ENCODE data around the gene SLC37A2. TPM values are rescaled to one million over a fixed set of nuclear protein-coding genes. Genes with fewer than 3 reads are reported as not detected.

Gene SLC37A2
- total RNA-seq, 1 experiment from 2014 or later, result 5.1 TPM

DNA sequence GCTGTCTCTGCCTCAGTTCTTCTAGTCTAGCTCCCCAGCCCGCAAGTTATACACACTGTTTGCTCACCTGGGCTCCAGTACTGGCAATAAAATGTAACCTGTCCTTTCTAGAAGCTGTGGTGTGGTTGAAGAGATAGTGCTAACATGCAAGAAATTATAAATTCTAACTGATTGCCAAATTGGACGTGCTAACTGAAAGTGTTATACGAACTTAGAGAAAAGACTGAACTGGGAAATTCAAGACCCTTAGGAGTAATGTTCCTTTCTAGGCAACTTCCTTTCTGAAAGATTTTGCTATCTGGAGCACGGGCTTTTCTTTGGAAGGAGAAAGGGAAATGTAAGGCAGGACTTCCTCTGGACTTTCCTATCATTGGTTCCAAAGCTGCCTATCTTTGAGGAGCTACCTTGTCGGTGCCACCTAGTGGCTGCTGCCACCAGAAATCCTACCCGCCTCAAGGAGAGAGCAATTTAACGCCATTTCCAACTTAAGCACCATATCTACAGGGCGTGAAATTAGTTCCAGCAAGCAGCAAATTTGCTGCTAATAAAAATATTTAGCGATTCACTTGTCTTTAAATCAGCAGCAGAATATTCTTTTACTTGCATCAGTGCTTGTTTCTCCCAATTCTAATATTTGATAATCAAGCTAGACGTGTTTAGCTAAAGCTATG, 61.0 kb downstream of the SLC37A2 start (continued):
- TF ChIP-seq, protein P1, sequence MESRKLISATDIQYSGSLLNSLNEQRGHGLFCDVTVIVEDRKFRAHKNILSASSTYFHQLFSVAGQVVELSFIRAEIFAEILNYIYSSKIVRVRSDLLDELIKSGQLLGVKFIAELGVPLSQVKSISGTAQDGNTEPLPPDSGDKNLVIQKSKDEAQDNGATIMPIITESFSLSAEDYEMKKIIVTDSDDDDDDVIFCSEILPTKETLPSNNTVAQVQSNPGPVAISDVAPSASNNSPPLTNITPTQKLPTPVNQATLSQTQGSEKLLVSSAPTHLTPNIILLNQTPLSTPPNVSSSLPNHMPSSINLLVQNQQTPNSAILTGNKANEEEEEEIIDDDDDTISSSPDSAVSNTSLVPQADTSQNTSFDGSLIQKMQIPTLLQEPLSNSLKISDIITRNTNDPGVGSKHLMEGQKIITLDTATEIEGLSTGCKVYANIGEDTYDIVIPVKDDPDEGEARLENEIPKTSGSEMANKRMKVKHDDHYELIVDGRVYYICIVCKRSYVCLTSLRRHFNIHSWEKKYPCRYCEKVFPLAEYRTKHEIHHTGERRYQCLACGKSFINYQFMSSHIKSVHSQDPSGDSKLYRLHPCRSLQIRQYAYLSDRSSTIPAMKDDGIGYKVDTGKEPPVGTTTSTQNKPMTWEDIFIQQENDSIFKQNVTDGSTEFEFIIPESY (IDR thresholded peaks at IDR 0.05; ENCODE audit: extremely low read depth, insufficient replicate concordance, low read length), result no peak
- TF ChIP-seq, protein P2, sequence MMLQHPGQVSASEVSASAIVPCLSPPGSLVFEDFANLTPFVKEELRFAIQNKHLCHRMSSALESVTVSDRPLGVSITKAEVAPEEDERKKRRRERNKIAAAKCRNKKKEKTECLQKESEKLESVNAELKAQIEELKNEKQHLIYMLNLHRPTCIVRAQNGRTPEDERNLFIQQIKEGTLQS (IDR thresholded peaks at IDR 0.05), result no peak

DNA sequence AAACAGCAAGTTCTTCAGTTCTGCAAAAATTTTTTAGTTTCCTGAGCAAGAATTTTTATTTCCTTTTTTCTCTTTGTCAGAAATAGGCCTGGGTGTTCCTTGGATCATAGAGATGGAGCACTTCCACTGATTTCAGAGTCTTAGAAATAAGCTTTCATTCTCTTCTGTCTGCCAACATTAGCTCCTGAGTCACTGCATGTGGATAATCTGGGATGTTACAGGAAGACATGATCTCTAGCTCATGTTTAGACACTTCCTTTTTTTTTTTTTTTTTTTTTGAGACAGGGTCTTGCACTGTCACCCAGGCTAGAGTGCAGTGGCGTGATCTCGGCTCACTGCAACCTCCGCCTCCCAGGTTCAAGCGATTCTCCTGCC, 61.5 kb downstream of the SLC37A2 start:
- Histone ChIP-seq H2AFZ (ENCODE audit: low read depth, low read length, poor library complexity, severe bottlenecking) (peak overlapping the region; percentile 88), H3K9me2 (ENCODE audit: insufficient read depth) (no peaks in the 10 kb centered on the region), H3K4me1 (ENCODE audit: control insufficient read depth in 1 of 2, insufficient read depth in 2 of 2, low read length in 2 of 2) (peaks cover 4 to 15% of the 10 kb centered on the region in 2 experiments; a peak in 3 of 4 replicates), H3K4me3 (replicated peaks in 1 of 2; ENCODE audit: low read depth in 1 of 2, low read length in 2 of 2) (no peak overlapping the region), H3K9me3 (ENCODE audit: control insufficient read depth in 1 of 2, insufficient read depth in 1 of 2, low read depth in 1 of 2, low read length in 2 of 2) (no peaks in the 10 kb centered on the region), H3K36me3 (ENCODE audit: control insufficient read depth in 1 of 2, insufficient read depth in 2 of 2, low read length in 2 of 2) (no peaks in the 10 kb centered on the region), H3K27me3 (ENCODE audit: insufficient read depth, low read length) (0 out of 2 replicates have a peak, but pooled peaks cover 4% of the 10 kb centered on the region), H3K27ac (ENCODE audit: low read depth, low read length) (no peak overlapping the region), H3K4me2 (ENCODE audit: low read length) (peak overlapping the region; percentile 73), H3K79me2 (ENCODE audit: insufficient read depth, low read length) (no peaks in the 10 kb centered on the region), H3K9ac (ENCODE audit: low read length) (no peak overlapping the region), H4K20me1 (ENCODE audit: insufficient read depth) (no peaks in the 10 kb centered on the region)
- DNase-seq (ENCODE audit: low read depth, low spot score) (no peak), ATAC-seq (no peak)
- ChIA-PET CTCF (interaction anchor here (0.7 to 2.9 kb wide), 22 partner anchors 10 to 755 kb away, joined by 3 to 26 read pairs (median 4); partner anchors contain the start of gene TMEM218), RAD21 (ENCODE audit: low non-redundant PET in 1 of 2, low total read pairs in 2 of 2, uncharacterized antibody in 2 of 2, unreplicated experiment in 2 of 2) (interaction anchor here (0.8 to 1.3 kb wide), 5 partner anchors 10 to 34 kb away, joined by 3 to 6 read pairs (median 3); partner anchors contain the start of gene TMEM218 (in 1 of the 2)), POLR2A (interaction anchor here (0.6 to 2.1 kb wide), 12 partner anchors 8 to 1159 kb away, joined by 3 to 21 read pairs (median 6); partner anchors contain the start of genes CCDC15 and TMEM218)
- intact Hi-C loops (cut with micrococcal nuclease), result no loop called here
- TF ChIP-seq ZNF274 (IDR thresholded peaks at IDR 0.05; ENCODE audit: low read depth, low read length) (no peak), POLR2A (IDR thresholded peaks at IDR 0.05; ENCODE audit: borderline replicate concordance, extremely low read depth, insufficient read depth, insufficient read length) (no peak), YY1 (IDR thresholded peaks at IDR 0.05; ENCODE audit: extremely low read depth, insufficient replicate concordance, low read depth, low read length) (no peak), CEBPB (IDR thresholded peaks at IDR 0.05; ENCODE audit: low read depth) (no peak), SRF (IDR thresholded peaks at IDR 0.05; ENCODE audit: low read depth) (no peak), FOSL1 (IDR thresholded peaks at IDR 0.05; ENCODE audit: low read depth) (no peak), JUND (IDR thresholded peaks at IDR 0.05) (no peak)
- TF ChIP-seq, protein P1 (IDR thresholded peaks at IDR 0.05; ENCODE audit: extremely low read depth, insufficient replicate concordance, low read length), result no peak
- TF ChIP-seq, protein P3, sequence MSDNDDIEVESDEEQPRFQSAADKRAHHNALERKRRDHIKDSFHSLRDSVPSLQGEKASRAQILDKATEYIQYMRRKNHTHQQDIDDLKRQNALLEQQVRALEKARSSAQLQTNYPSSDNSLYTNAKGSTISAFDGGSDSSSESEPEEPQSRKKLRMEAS (IDR thresholded peaks at IDR 0.05), result no peak
- BruUV-seq (replicated peaks), result no TSS peak

All from HCT116 (cell line).